GM18907 (cell line): Measurements from ENCODE around the gene MSMB.
"Not testable (repeated sequence)": the region's sequence is repeated elsewhere in the genome, so short reads cannot be mapped to it uniquely, and the experiment has no call there.

Experiments used
- ATAC-seq: cut with Tn5 transposase; IDR thresholded peaks from one replicate; pipeline ENCODE4 v1.9.1; 2021; ENCODE audit warnings: mild to moderate bottlenecking, moderate library complexity; ENCODE audit not compliant: unreplicated experiment

The MSMB gene

GRCh38 chr10:46014683-46015405 is 31.2 kb downstream of the MSMB start:
- ATAC-seq, result no peak

- no peak for ATAC-seq
Measured at GRCh38 chr10:46014206-46014605, 31.9 kb downstream of the MSMB start.

GRCh38 chr10:46012746-46013145 is 33.3 kb downstream of the MSMB start:
- no peak for ATAC-seq

- ATAC-seq, result no peak
Measured at GRCh38 chr10:46006219-46006618, 39.9 kb downstream of the MSMB start.

- ATAC-seq, result no peak
Measured at GRCh38 chr10:46005383-46005782, 40.7 kb downstream of the MSMB start.

- ATAC-seq, result no peak
Measured at GRCh38 chr10:46004963-46005362, 41.1 kb downstream of the MSMB start.

GRCh38 chr10:46002916-46003693 is 43.0 kb downstream of the MSMB start:
- ATAC-seq, result no peak

- not testable (repeated sequence) for ATAC-seq
Measured at GRCh38 chr10:46002189-46002687, 43.8 kb downstream of the MSMB start.

GRCh38 chr10:46001187-46001756 is 44.8 kb downstream of the MSMB start:
- no peak for ATAC-seq

- no peak for ATAC-seq
Measured at GRCh38 chr10:46000538-46000937, 45.5 kb downstream of the MSMB start.

GRCh38 chr10:45999955-46000354 is 46.1 kb downstream of the MSMB start:
- not testable (repeated sequence) for ATAC-seq

GRCh38 chr10:45997994-45998763 is 47.9 kb downstream of the MSMB start:
- ATAC-seq, result no peak

- no peak for ATAC-seq
Measured at GRCh38 chr10:45997557-45997956, 48.5 kb downstream of the MSMB start.

GRCh38 chr10:45985590-45985989 is 60.5 kb downstream of the MSMB start:
- not testable (repeated sequence) for ATAC-seq

GRCh38 chr10:45984473-45984872 is 61.6 kb downstream of the MSMB start:
- not testable (repeated sequence) for ATAC-seq

- peak; percentile 58 for ATAC-seq
Measured at GRCh38 chr10:45983538-45984186, 62.4 kb downstream of the MSMB start.
